T-helper 1 cell treated with Interleukin-12 subunit alpha and Interleukin-12 subunit beta and Interleukin-4 antibody, amounts not matched to agents 30 μg/mL and 1 μg/mL, for 36 hours (primary cell): ENCODE results near the gene OR51T1.
"Not testable (repeated sequence)": the region's sequence is repeated elsewhere in the genome, so short reads cannot be mapped to it uniquely, and the experiment has no call there.

Experiments used
- H3K27ac Mint-ChIP-seq: one replicate; pipeline ENCODE4 v1.8.0; 2021; ENCODE audit warnings: mild to moderate bottlenecking, mixed read lengths
- H3K27me3 Mint-ChIP-seq: one replicate; pipeline ENCODE4 v1.8.0; 2021; ENCODE audit warnings: low read depth, mixed read lengths
- H3K36me3 Mint-ChIP-seq: one replicate; pipeline ENCODE4 v1.8.0; 2021; ENCODE audit warnings: low read depth, mixed read lengths
- H3K4me1 Mint-ChIP-seq: one replicate; pipeline ENCODE4 v1.8.0; 2021; ENCODE audit warnings: low read depth, mixed read lengths
- H3K4me3 Mint-ChIP-seq: one replicate; pipeline ENCODE4 v1.8.0; 2021; ENCODE audit warnings: mild to moderate bottlenecking, moderate library complexity, mixed read lengths
- H3K9me3 Mint-ChIP-seq: one replicate; pipeline ENCODE4 v1.8.0; 2021; ENCODE audit warnings: mixed read lengths

Gene OR51T1, protein sequence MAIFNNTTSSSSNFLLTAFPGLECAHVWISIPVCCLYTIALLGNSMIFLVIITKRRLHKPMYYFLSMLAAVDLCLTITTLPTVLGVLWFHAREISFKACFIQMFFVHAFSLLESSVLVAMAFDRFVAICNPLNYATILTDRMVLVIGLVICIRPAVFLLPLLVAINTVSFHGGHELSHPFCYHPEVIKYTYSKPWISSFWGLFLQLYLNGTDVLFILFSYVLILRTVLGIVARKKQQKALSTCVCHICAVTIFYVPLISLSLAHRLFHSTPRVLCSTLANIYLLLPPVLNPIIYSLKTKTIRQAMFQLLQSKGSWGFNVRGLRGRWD

GRCh38 chr11:4881860-4882500 is at the start of gene OR51T1:
OR51T1 (plus strand) TSS chr11:4881900; CDS start chr11:4881900, 0 bp downstream.
- Mint-ChIP-seq H3K4me3 (no peak within 1 kb of the TSS), H3K9me3 (no peaks in the 10 kb centered on the region), H3K4me1 (no peaks in the 10 kb centered on the region), H3K36me3 (no peaks in the 10 kb centered on the region), H3K27ac (no peak within 1 kb of the TSS), H3K27me3 (no peaks in the 10 kb centered on the region)

- Mint-ChIP-seq H3K27me3 (no peaks in the 10 kb centered on the region), H3K4me1 (no peaks in the 10 kb centered on the region), H3K9me3 (no peaks in the 10 kb centered on the region), H3K27ac (no peak overlapping the region), H3K36me3 (no peaks in the 10 kb centered on the region), H3K4me3 (no peak overlapping the region)
These were observed 41.7 kb upstream of the OR51T1 start for GRCh38 chr11:4839851-4840549.

GRCh38 chr11:4848908-4849532 is 32.7 kb upstream of the OR51T1 start, which contains the start of gene OR51S1:
OR51S1 (minus strand) TSS chr11:4849208; CDS start chr11:4849208, 0 bp downstream.
- H3K9me3 Mint-ChIP-seq = no peaks in the 10 kb centered on the region

GRCh38 chr11:4851033-4851432 is 30.7 kb upstream of the OR51T1 start:
- Mint-ChIP-seq H3K27ac (no peak overlapping the region), H3K9me3 (no peaks in the 10 kb centered on the region), H3K4me1 (no peaks in the 10 kb centered on the region), H3K4me3 (no peak overlapping the region), H3K36me3 (no peaks in the 10 kb centered on the region), H3K27me3 (no peaks in the 10 kb centered on the region)

More at GRCh38 chr11:4848908-4849532, 32.7 kb upstream of the OR51T1 start, which contains the start of gene OR51S1:
- no peaks in the 10 kb centered on the region for H3K27me3 Mint-ChIP-seq
- no peak within 1 kb of the TSS for H3K27ac Mint-ChIP-seq
- no peak within 1 kb of the TSS for H3K4me3 Mint-ChIP-seq
- H3K36me3 Mint-ChIP-seq = no peaks in the 10 kb centered on the region
- H3K4me1 Mint-ChIP-seq = no peaks in the 10 kb centered on the region

GRCh38 chr11:4854286-4854685 is 27.4 kb upstream of the OR51T1 start:
- not testable (repeated sequence) for H3K9me3 Mint-ChIP-seq, H3K36me3 Mint-ChIP-seq, H3K4me3 Mint-ChIP-seq, H3K4me1 Mint-ChIP-seq, H3K27me3 Mint-ChIP-seq, H3K27ac Mint-ChIP-seq

DNA sequence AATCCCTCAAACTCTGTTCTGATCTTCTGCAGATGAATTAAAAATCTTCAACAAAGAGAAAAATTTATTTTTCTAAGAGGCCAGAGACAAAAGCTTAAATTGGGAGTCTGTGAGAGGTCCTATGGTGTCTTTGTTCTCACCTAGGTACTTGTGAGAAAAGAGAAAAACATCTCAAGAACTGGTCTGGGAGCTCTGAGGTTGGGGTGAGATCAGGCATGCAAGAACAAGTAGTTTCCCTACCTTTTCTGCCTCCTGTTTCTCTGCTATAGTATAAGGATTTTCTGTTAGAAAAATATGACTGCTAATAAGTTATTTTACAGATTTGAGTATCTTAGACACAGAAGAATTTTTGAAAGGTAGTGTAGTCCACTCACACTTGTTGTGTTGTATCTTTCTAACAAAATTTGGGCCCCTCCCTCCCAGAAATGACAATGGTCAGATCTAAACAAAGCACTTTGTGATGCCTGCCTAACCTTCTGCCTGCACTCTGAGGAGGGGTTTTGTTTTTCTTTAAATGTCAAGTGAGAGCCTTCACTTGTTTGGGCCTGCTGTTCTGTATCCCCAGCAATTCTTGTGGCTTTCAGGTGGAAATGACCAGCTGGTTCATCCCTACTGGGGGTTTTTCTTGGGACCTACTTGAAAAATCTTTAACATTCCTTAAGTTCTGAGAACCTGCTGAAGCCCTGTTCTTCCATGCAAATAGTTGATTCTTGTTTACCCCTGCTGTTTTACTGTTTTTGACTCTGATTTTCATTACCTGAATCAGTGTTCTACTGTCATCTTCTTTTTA is 19.1 kb upstream of the OR51T1 start:
- H3K36me3 Mint-ChIP-seq = no peaks in the 10 kb centered on the region
- H3K27me3 Mint-ChIP-seq = no peaks in the 10 kb centered on the region

DNA sequence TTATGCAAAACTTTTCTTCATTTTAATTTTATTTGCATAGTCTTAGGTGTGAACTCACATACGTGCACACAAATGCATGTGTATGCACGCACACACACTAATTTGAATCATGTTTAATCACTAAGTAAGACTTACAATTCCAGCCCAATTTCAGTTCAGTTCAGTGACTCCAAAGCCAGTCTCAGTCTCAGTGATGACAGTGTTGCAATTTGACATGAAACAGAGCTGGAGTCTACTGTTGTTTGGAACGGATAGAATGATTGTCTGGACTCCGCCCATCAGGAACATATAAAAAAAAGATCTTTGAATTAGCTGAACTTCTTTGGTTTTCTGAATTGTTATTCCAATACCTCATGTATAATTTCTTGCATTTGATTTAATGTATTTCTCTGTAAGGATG is 17.8 kb upstream of the OR51T1 start:
- H3K4me1 Mint-ChIP-seq = no peaks in the 10 kb centered on the region

More for the DNA sequence above, 19.1 kb upstream of the OR51T1 start:
- Mint-ChIP-seq H3K4me1 (no peaks in the 10 kb centered on the region), H3K9me3 (no peaks in the 10 kb centered on the region), H3K27ac (no peak overlapping the region), H3K4me3 (no peak overlapping the region)

GRCh38 chr11:4865855-4866254 is 15.8 kb upstream of the OR51T1 start:
- no peaks in the 10 kb centered on the region for H3K27me3 Mint-ChIP-seq
- no peak overlapping the region for H3K27ac Mint-ChIP-seq
- H3K36me3 Mint-ChIP-seq = no peaks in the 10 kb centered on the region
- H3K9me3 Mint-ChIP-seq = no peaks in the 10 kb centered on the region
- no peaks in the 10 kb centered on the region for H3K4me1 Mint-ChIP-seq
- H3K4me3 Mint-ChIP-seq = no peak overlapping the region

More for the DNA sequence above, 17.8 kb upstream of the OR51T1 start:
- no peaks in the 10 kb centered on the region for H3K36me3 Mint-ChIP-seq
- H3K4me3 Mint-ChIP-seq = no peak overlapping the region
- no peak overlapping the region for H3K27ac Mint-ChIP-seq
- no peaks in the 10 kb centered on the region for H3K27me3 Mint-ChIP-seq
- H3K9me3 Mint-ChIP-seq = no peaks in the 10 kb centered on the region

DNA sequence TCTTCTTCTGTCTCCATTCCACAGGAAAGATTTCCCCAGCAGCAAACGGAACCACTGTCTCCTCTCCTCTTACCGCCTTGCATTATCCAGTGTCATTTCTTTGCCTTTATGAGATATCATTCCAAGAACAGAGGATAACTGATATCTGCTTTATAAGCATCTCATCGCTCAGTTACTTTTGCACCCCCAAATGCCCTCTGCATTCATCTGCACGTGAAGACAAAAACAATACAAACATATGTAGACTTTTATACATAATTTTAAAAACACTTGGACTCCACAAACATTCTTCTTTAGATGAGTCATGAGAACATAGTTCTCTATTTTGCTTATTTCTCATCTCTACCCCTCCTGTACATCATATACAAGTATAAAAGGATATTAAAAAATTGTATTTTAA is 512 bp upstream of the OR51T1 start:
- Mint-ChIP-seq H3K9me3 (no peaks in the 10 kb centered on the region), H3K27ac (no peak overlapping the region), H3K27me3 (no peaks in the 10 kb centered on the region), H3K4me3 (no peak overlapping the region), H3K4me1 (no peaks in the 10 kb centered on the region), H3K36me3 (no peaks in the 10 kb centered on the region)

DNA sequence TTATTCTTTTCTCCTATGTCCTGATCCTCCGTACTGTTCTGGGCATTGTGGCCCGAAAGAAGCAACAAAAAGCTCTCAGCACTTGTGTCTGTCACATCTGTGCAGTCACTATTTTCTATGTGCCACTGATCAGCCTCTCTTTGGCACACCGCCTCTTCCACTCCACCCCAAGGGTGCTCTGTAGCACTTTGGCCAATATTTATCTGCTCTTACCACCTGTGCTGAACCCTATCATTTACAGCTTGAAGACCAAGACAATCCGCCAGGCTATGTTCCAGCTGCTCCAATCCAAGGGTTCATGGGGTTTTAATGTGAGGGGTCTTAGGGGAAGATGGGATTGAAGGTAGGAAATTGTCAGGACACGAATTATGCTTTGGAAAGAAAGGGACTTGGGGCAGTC is 843 bp downstream of the OR51T1 start:
- no peak overlapping the region for H3K4me3 Mint-ChIP-seq
- no peaks in the 10 kb centered on the region for H3K36me3 Mint-ChIP-seq
- H3K27ac Mint-ChIP-seq = no peak overlapping the region
- H3K9me3 Mint-ChIP-seq = no peaks in the 10 kb centered on the region
- H3K4me1 Mint-ChIP-seq = no peaks in the 10 kb centered on the region
- H3K27me3 Mint-ChIP-seq = no peaks in the 10 kb centered on the region

DNA sequence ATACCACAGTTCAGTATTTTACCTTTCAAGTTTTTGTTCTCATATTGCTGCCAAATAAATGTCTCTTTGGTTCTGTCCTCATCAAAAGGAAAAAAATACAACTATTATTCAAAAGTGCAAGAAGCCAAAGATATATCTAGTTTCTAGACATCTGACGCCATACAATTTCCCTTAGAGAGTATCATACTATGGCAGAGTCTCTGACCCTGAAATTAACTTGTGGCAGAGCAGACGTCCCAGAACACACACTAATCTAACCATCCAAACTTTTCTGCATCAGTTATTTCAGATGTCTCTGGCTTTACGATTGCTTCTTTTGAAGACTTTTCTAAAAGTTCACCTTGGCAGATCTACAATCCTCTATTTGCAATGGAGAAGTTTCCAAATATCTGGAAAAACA is 2.7 kb downstream of the OR51T1 start:
- H3K36me3 Mint-ChIP-seq = no peaks in the 10 kb centered on the region
- no peaks in the 10 kb centered on the region for H3K4me1 Mint-ChIP-seq
- no peaks in the 10 kb centered on the region for H3K9me3 Mint-ChIP-seq
- H3K27me3 Mint-ChIP-seq = no peaks in the 10 kb centered on the region
- H3K27ac Mint-ChIP-seq = no peak overlapping the region
- H3K4me3 Mint-ChIP-seq = no peak overlapping the region

GRCh38 chr11:4886186-4886585 is 4.5 kb downstream of the OR51T1 start:
- Mint-ChIP-seq H3K27me3 (no peaks in the 10 kb centered on the region), H3K4me1 (no peaks in the 10 kb centered on the region), H3K9me3 (no peaks in the 10 kb centered on the region), H3K4me3 (no peak overlapping the region), H3K36me3 (no peaks in the 10 kb centered on the region), H3K27ac (no peak overlapping the region)

DNA sequence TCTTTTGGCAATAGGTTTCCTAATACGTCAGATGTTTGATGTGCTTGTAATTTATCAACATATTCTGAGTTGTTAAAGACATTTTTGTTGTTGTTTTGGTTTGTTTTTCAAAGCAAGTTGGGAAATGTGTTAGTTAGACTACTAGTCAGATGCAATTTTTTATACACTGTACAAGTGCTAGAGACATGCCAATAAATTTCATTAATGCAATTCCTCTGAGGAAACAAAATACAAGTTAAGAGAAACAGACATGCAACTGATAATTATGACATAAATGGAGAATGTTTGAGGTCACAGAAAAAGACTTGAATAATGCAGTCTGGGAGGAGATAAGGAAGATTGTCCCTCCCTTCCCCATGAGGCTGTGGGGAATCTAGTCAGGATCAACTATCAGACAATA is 5.9 kb downstream of the OR51T1 start:
- Mint-ChIP-seq H3K9me3 (no peaks in the 10 kb centered on the region), H3K36me3 (no peaks in the 10 kb centered on the region), H3K4me1 (no peaks in the 10 kb centered on the region)

GRCh38 chr11:4890279-4890678 is 8.6 kb downstream of the OR51T1 start:
- H3K4me3 Mint-ChIP-seq = no peak overlapping the region
- no peaks in the 10 kb centered on the region for H3K27me3 Mint-ChIP-seq
- no peaks in the 10 kb centered on the region for H3K9me3 Mint-ChIP-seq
- H3K27ac Mint-ChIP-seq = no peak overlapping the region
- H3K36me3 Mint-ChIP-seq = no peaks in the 10 kb centered on the region
- no peaks in the 10 kb centered on the region for H3K4me1 Mint-ChIP-seq

More for the DNA sequence above, 5.9 kb downstream of the OR51T1 start:
- no peaks in the 10 kb centered on the region for H3K27me3 Mint-ChIP-seq
- no peak overlapping the region for H3K27ac Mint-ChIP-seq
- H3K4me3 Mint-ChIP-seq = no peak overlapping the region
